CD4-positive, alpha-beta T cell (primary cell): ENCODE data around the gene ACAD11. TPM values are rescaled to one million over a fixed set of nuclear protein-coding genes. Genes with fewer than 3 reads are reported as not detected.
"Not testable (repeated sequence)": the region's sequence is repeated elsewhere in the genome, so short reads cannot be mapped to it uniquely, and the experiment has no call there.

Experiments
- ATAC-seq: fragments of 200-7000 bp; cut with Tn5 transposase; one replicate; pipeline ENCODE4 v1.10.0; 2022; ENCODE audit warnings: mild to moderate bottlenecking; ENCODE audit not compliant: poor library complexity
- CTCF ChIA-PET: fragments of 350-600 bp; sonication (Branson Sonifier 250); formaldehyde crosslinking; loops from one replicate; lab custom pipeline; 2021; ENCODE audit warnings: antibody characterized with exemption, inconsistent platforms; lab: Charles Lee
- POLR2A ChIA-PET: fragments of 350-600 bp; sonication (Branson Sonifier 250); formaldehyde crosslinking; loops from one replicate; lab custom pipeline; 2021; ENCODE audit warnings: antibody characterized with exemption, inconsistent platforms; lab: Charles Lee
- DNase-seq, 14 experiments: peaks; one replicate each; pipeline ENCODE4 v3.0.0-alpha.2; 2013 to 2020; ENCODE audit warnings: mixed read lengths in 2 of 14
- H3K27ac ChIP-seq, 2 donors: one replicate each; pipeline versions ENCODE4 v1.5.1 to v1.7.0; 2013; ENCODE audit warnings: low read length in 2 of 2, low read depth in 1 of 2, mild to moderate bottlenecking in 1 of 2
- H3K27me3 ChIP-seq, 2 experiments: 1 replicate in 1 of 2; 2 replicates in 1 of 2; pipeline versions ENCODE4 v1.6.1 to v1.7.0; 2013; ENCODE audit warnings: low read length in 2 of 2, control low read depth in 1 of 2, mild to moderate bottlenecking in 1 of 2, moderate library complexity in 1 of 2; ENCODE audit not compliant: insufficient read depth in 2 of 2, control insufficient read depth in 1 of 2
- H3K36me3 ChIP-seq: one replicate; pipeline ENCODE4 v1.6.1; 2013; ENCODE audit warnings: low read length, control low read depth; ENCODE audit not compliant: insufficient read depth
- H3K4me1 ChIP-seq: one replicate; pipeline ENCODE4 v1.6.1; 2013; ENCODE audit warnings: low read length, control low read depth; ENCODE audit not compliant: insufficient read depth
- H3K4me3 ChIP-seq: one replicate; pipeline ENCODE4 v1.5.1; 2013; ENCODE audit warnings: mild to moderate bottlenecking, low read length, moderate library complexity
- H3K9me3 ChIP-seq, 2 experiments: 1 replicate in 1 of 2; 2 replicates in 1 of 2; pipeline versions ENCODE4 v1.6.1 to v1.7.0; 2013; ENCODE audit warnings: low read length in 2 of 2, mild to moderate bottlenecking in 2 of 2, control low read depth in 1 of 2, moderate library complexity in 1 of 2; ENCODE audit not compliant: control insufficient read depth in 1 of 2, insufficient read depth in 1 of 2
- H3K27ac Mint-ChIP-seq: one replicate; pipeline ENCODE4 v1.8.0; 2020; ENCODE audit warnings: mixed read lengths
- H3K27me3 Mint-ChIP-seq: one replicate; pipeline ENCODE4 v1.8.0; 2021; ENCODE audit warnings: mixed read lengths
- H3K36me3 Mint-ChIP-seq: one replicate; pipeline ENCODE4 v1.8.0; 2021; ENCODE audit warnings: low read depth, mixed read lengths
- H3K4me1 Mint-ChIP-seq: one replicate; pipeline ENCODE4 v1.8.0; 2021; ENCODE audit warnings: low read depth, mixed read lengths
- H3K4me3 Mint-ChIP-seq: one replicate; pipeline ENCODE4 v1.8.0; 2020; ENCODE audit warnings: mild to moderate bottlenecking, mixed read lengths
- H3K9me3 Mint-ChIP-seq: one replicate; pipeline ENCODE4 v1.8.0; 2020; ENCODE audit warnings: mixed read lengths
- CTCF ChIP-seq: fragments of 200-600 bp; IDR thresholded peaks from one replicate; pipeline ENCODE4 v1.8.0; 2022; ENCODE audit warnings: antibody characterized with exemption, mild to moderate bottlenecking
- intact Hi-C, 2 experiments: fragments of 100-400 bp; cut with DNase I in 1 of 2; cut with micrococcal nuclease in 1 of 2; formaldehyde crosslinking; loops; one replicate each; pipeline versions ENCODE4 v1.15.1 to v1.9.0; 2023 to 2025; cut with DNase I, micrococcal nuclease
- total RNA-seq, 174 experiments: library from RNA in 2 of 174; stranded (reverse) in 2 of 174; gene quantifications; one replicate each; pipeline ENCODE4 v1.2.3 and lab custom pipeline; 2021 to 2026

ACAD11 gene
- total RNA-seq, 2 experiments from 2014 or later: 26.6 to 27.9 TPM

DNA sequence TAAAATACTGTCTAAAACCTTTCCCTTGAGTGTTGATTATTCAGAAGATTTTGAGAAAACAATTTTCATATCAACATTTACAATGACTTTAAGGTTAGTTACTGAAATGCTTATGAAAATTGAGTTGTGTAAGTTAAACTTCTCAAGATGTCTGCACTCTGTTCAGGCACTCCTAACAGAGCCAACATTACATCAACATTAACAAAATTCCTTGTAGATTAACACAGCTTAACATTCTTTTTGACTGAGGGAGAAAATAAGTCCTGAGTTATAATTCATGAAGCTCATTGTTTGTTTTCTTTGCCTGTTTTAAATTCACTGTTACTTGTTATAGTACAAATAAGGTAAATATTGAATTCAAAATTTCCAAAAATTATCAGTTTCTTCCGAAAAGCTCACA lies 53.5 kb downstream of the ACAD11 start:
- H3K4me1 ChIP-seq: no peaks in the 10 kb centered on the region
- intact Hi-C loops: no loop called here
- no peak overlapping the region for H3K27ac ChIP-seq
- H3K9me3 ChIP-seq: no peaks in the 10 kb centered on the region
- TF ChIP-seq CTCF: no peak
- peaks cover 16% of the 10 kb centered on the region for H3K36me3 ChIP-seq
- POLR2A ChIA-PET: no interaction called here
- DNase-seq (no peak), ATAC-seq (no peak)
- H3K4me3 Mint-ChIP-seq: no peak overlapping the region
- no peak overlapping the region for H3K27ac Mint-ChIP-seq
- H3K27me3 ChIP-seq: no peaks in the 10 kb centered on the region
- peaks cover 86% of the 10 kb centered on the region for H3K36me3 Mint-ChIP-seq
- H3K9me3 Mint-ChIP-seq: peaks cover 7% of the 10 kb centered on the region
- no peak overlapping the region for H3K4me3 ChIP-seq
- H3K27me3 Mint-ChIP-seq: no peaks in the 10 kb centered on the region
- H3K4me1 Mint-ChIP-seq: no peaks in the 10 kb centered on the region
- CTCF ChIA-PET: no interaction called here

GRCh38 chr3:132605374-132605792 lies 54.2 kb downstream of the ACAD11 start:
- ChIA-PET CTCF (no interaction called here), POLR2A (no interaction called here)
- Mint-ChIP-seq H3K27ac (no peak overlapping the region), H3K4me1 (no peaks in the 10 kb centered on the region), H3K36me3 (peaks cover 80% of the 10 kb centered on the region), H3K9me3 (peaks cover 7% of the 10 kb centered on the region), H3K4me3 (no peak overlapping the region), H3K27me3 (no peaks in the 10 kb centered on the region)
- DNase-seq: no peak
- H3K4me1 ChIP-seq: no peaks in the 10 kb centered on the region
- intact Hi-C loops: no loop called here
- no peak for TF ChIP-seq CTCF
- H3K27ac ChIP-seq: no peak overlapping the region
- no peak for ATAC-seq
- no peaks in the 10 kb centered on the region for H3K9me3 ChIP-seq
- H3K27me3 ChIP-seq: no peaks in the 10 kb centered on the region
- peaks cover 16% of the 10 kb centered on the region for H3K36me3 ChIP-seq
- H3K4me3 ChIP-seq: no peak overlapping the region

- H3K4me3 Mint-ChIP-seq, H3K27ac ChIP-seq, H3K4me1 Mint-ChIP-seq, intact Hi-C loops, H3K4me1 ChIP-seq, ATAC-seq, H3K27me3 Mint-ChIP-seq, DNase-seq, CTCF ChIA-PET, H3K9me3 ChIP-seq, POLR2A ChIA-PET, H3K9me3 Mint-ChIP-seq, H3K4me3 ChIP-seq, H3K27ac Mint-ChIP-seq, H3K27me3 ChIP-seq: not testable (repeated sequence)
- H3K36me3 ChIP-seq: peaks cover 17% of the 10 kb centered on the region
- H3K36me3 Mint-ChIP-seq: peaks cover 71% of the 10 kb centered on the region
Measured at GRCh38 chr3:132600614-132601013, 59.0 kb downstream of the ACAD11 start.

GRCh38 chr3:132598181-132598580 lies 61.4 kb downstream of the ACAD11 start:
- Mint-ChIP-seq H3K36me3 (peaks cover 71% of the 10 kb centered on the region), H3K9me3 (no peaks in the 10 kb centered on the region), H3K4me3 (no peak overlapping the region), H3K27me3 (no peaks in the 10 kb centered on the region), H3K27ac (no peak overlapping the region), H3K4me1 (no peaks in the 10 kb centered on the region)
- CTCF ChIA-PET: no interaction called here
- H3K36me3 ChIP-seq: peaks cover 9% of the 10 kb centered on the region
- TF ChIP-seq CTCF: no peak
- H3K27me3 ChIP-seq: no peaks in the 10 kb centered on the region
- intact Hi-C loops: no loop called here
- no peaks in the 10 kb centered on the region for H3K4me1 ChIP-seq
- DNase-seq: no peak
- no peak overlapping the region for H3K27ac ChIP-seq
- ATAC-seq: no peak
- H3K4me3 ChIP-seq: no peak overlapping the region
- H3K9me3 ChIP-seq: no peaks in the 10 kb centered on the region
- POLR2A ChIA-PET: no interaction called here
